HuH-7 (cell line): ENCODE data around the gene NRROS.

ENCODE experiments used
- DNase-seq: peaks from one replicate; pipeline ENCODE4 v3.0.0; 2011; ENCODE audit warnings: low spot score

Gene NRROS

DNA sequence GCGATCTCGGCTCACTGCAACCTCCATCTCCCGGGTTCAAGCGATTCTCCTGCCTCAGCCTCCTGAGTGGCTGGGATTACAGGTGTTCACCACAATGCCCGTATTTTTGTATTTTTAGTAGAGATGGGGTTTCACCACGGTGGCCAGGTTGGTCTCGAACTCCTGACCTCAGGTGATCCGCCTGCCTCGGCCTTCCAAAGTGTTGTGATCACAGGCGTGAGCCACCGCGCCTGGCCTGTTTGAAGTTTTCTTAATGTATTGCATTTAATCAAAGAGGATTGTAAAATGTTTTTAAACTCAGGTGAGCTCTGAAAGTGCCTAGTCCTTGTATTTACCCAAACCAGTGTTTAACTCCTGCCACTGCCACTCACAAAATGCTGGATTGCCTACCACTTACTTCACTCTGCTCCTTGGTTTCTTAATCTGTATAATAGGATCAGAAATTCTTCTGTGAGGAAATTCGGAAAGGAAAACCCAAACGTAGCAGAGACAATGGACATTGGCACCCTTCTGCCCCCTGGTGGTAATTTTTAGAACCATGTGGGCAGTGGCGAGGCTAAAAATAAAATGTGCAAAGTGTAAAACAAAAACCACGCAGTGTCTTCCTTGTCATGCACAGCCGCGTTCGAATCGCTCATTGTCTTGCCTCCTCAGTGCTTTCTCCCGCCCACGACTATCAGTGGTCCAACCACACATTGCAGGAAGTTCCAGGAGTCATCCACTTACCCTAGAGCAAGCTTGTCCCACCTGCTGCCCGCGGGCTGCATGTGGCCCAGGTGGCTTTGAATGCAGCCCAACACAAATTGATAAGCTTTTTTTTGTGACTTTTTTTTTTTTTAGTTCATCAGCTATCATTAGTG is 45.3 kb downstream of the NRROS start:
- DNase-seq, result peak; percentile 68

- no peak for DNase-seq
These were observed 46.9 kb downstream of the NRROS start for GRCh38 chr3:196686436-196686835.

GRCh38 chr3:196688349-196688748 is 48.9 kb downstream of the NRROS start:
- no peak for DNase-seq

GRCh38 chr3:196689941-196690660 is 50.6 kb downstream of the NRROS start:
- no peak for DNase-seq

DNA sequence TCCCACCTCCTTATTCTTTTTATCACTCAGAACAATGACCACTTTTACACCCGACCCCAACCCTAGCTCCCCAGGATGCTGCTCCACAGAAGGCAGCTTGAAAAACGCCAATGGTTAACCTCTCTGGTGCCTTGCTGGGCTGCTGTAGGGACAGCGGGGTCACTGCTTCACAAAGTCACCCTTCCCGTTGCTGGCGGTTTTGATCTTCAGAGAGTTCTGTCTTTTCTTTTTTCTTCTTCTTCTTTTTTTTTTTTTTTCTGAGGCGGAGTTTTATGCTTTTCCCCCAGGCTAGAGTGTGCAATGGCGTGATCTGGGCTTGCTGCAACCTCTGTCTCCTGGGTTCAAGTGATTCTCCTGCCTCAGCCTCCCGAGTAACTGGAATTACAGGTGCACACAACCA is 51.9 kb downstream of the NRROS start:
- no peak for DNase-seq

DNA sequence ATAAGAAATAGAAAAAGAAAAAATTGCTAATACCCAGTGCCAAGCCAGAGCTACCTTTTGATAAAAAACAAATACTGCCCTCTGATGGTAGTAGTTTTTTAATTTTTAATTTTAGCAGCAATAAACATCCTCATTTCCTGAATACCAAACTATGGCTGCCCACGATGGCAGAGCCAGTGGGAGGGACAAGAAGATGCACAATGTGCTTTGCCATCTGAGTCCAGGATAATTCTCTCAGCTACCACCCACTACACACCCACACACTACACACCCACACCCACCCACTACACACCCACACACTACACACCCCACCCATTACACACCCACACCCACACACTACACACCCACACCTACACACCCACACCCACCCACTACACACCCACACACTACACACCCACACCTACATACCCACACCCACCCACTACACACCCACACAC is 54.7 kb downstream of the NRROS start:
- no peak for DNase-seq

- no peak for DNase-seq
These were observed 55.7 kb downstream of the NRROS start for GRCh38 chr3:196694941-196695848.

DNA sequence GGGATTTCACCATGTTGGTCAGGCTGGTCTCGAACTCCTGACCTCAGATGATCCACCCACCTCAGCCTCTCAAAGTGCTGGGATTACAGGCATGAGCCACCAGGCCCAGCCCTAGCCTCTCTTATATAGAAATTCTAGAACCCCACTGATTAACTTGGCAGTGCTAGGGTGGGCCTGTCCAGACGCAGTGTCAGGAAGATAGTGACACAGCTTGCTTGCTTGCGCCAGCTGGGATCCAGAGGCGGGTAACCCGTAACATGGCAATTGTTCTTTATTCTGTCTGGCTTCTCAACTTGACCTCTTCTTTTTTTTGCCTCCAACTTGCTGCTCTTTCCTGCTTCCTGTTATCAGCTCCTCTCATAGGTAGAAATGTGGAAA is 56.3 kb downstream of the NRROS start:
- DNase-seq, result no peak

DNA sequence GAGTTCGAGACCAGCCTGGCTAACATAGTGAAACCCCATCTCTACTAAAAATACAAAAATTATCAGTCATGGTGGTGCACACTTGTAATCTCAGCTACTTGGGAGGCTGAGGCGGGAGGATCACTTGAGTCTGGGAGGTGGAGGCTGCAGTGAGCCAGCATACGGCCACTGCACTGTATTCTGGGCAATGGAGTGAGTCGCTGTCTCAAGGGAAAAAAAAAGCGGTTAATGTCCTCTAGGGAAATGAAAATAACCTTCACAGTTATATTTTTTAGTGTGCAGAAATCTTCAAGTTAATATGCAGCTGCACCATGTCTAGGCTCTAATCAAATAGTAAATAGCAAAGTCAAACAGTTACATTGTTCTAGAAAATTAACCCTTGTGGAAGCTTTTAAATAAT is 57.8 kb downstream of the NRROS start:
- no peak for DNase-seq

DNA sequence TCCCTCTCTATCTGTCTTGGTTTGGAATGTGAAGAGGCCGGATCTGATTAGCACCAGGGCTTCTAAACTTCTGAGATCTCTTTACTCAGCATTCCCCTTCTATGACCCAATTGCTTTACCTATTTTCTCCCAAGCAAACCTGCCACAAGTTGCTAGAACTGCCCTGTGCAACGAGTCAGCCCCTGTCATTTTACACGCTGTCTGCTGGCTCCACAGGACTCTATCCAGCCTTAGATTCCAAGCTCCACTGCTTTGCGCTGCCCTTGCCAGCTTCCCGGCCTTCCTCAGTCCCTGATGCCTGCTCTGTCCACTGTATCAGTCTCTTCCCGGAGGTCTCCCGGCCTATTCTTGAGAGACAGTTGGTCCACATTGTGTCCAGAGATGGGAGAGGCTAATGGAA is 60.3 kb downstream of the NRROS start:
- no peak for DNase-seq

- no peak for DNase-seq
These were observed 61.3 kb downstream of the NRROS start for GRCh38 chr3:196700801-196701200.

- DNase-seq, result no peak
These were observed 66.8 kb downstream of the NRROS start for GRCh38 chr3:196706327-196706726.

DNA sequence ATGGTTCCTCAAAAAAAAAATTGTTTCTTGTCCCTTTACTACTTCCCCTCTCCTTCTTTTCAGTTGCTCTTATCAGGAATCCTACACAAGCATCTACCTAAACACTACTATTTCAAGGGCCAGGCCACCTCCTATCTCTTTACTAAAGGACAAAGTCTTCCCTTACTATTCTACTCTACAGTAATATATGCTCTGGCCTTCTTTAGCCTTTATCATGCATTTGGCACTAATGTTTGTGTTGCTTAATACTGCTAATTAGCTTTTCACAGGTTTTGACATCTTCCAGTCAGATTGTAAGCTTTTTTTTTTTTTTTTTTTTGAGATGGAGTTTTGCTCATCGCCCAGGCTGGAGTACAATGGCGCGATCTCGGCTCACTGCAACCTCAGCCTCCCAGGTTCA is 67.2 kb downstream of the NRROS start:
- DNase-seq, result no peak

DNA sequence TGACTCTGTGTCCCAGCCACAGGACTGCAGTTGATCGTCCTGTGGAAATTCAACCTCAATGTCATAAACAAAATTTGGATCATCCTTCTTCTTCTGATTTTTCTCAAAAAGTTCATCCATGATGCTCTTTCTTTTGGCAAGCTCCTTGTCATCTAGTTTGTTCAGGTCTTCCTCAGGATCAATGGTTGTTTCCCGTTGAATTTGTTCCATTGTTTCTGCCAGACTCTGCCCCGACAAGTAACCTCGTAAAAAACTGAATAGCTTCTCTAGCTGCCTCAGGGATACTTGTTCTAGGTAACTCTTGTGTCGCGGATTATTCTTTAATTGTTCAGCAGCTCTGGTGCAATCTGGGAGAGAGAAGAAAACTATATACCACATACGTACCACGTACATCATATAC is 68.1 kb downstream of the NRROS start:
- DNase-seq, result no peak

GRCh38 chr3:196708467-196708866 is 69.0 kb downstream of the NRROS start:
- no peak for DNase-seq
